HCT116 (cell line): ENCODE results near the gene PISD. TPM values are rescaled to one million over a fixed set of nuclear protein-coding genes. Genes with fewer than 3 reads are reported as not detected.

Source experiments
- ATAC-seq: fragments of 200-7000 bp; cut with Tn5 transposase; 2 replicates; pipeline ENCODE4 v1.9.1; 2020; ENCODE audit warnings: mild to moderate bottlenecking, moderate library complexity
- BruUV-seq: library from RNA; stranded (reverse); fragments of 400-500 nt; replicated peaks from 2 replicates; lab custom pipeline; 2021; lab: Mats Ljungman, UMichigan
- CTCF ChIA-PET: fragments of 300-600 bp; sonication (Branson Sonifier 250); formaldehyde crosslinking; loops from one replicate; lab custom pipeline; 2021; ENCODE audit warnings: antibody characterized with exemption; lab: Charles Lee
- POLR2A ChIA-PET: fragments of 300-600, 350-600 bp; sonication (Branson Sonifier 250); formaldehyde crosslinking; loops from one replicate; lab custom pipeline; 2021; ENCODE audit warnings: antibody characterized with exemption; lab: Charles Lee
- RAD21 ChIA-PET, 2 experiments: fragments of 300-600 bp; sonication (Branson Sonifier 250); formaldehyde crosslinking; loops; one replicate each; lab custom pipeline; 2023; ENCODE audit warnings: low total read pairs in 2 of 2; ENCODE audit not compliant: uncharacterized antibody in 2 of 2, unreplicated experiment in 2 of 2, low non-redundant PET in 1 of 2; lab: Charles Lee
- DNase-seq: peaks from one replicate; pipeline ENCODE4 v3.0.0-alpha.2; 2010; ENCODE audit warnings: low read depth, low spot score
- H2AFZ ChIP-seq: fragments of 200-600 bp; shearing (Covaris generic), sonication (generic); 2 replicates; pipeline ENCODE4 v1.6.1; 2017; ENCODE audit warnings: low read depth, mixed run types, mixed read lengths, antibody characterized with exemption, low read length; ENCODE audit not compliant: poor library complexity, severe bottlenecking
- H3K27ac ChIP-seq: 2 replicates; pipeline ENCODE4 v1.5.1; 2012; ENCODE audit warnings: low read depth, low read length
- H3K27me3 ChIP-seq: fragments of 200-600 bp; sonication (generic); 2 replicates; pipeline ENCODE4 v1.6.1; 2016; ENCODE audit warnings: mixed run types, low read length, mixed read lengths; ENCODE audit not compliant: insufficient read depth
- H3K36me3 ChIP-seq, 2 experiments: fragments of 200-500 bp in 1 of 2; fragments of 200-600 bp in 1 of 2; sonication (Bioruptor generic) in 1 of 2; sonication (generic) in 1 of 2; 2 replicates each; pipeline versions ENCODE4 v1.5.1 to v1.6.1; 2014 to 2016; ENCODE audit warnings: low read length in 2 of 2, inconsistent platforms in 1 of 2, mixed read lengths in 1 of 2, mixed run types in 1 of 2; ENCODE audit not compliant: insufficient read depth in 2 of 2, control insufficient read depth in 1 of 2
- H3K4me1 ChIP-seq, 2 experiments: fragments of 200-600 bp in 1 of 2; sonication (generic) in 1 of 2; 2 replicates each; pipeline versions ENCODE4 v1.5.1 to v1.6.1; 2012 to 2017; ENCODE audit warnings: low read length in 2 of 2, inconsistent platforms in 1 of 2, mild to moderate bottlenecking in 1 of 2, mixed read lengths in 1 of 2, mixed run types in 1 of 2, moderate library complexity in 1 of 2; ENCODE audit not compliant: insufficient read depth in 2 of 2, control insufficient read depth in 1 of 2
- H3K4me2 ChIP-seq: fragments of 200-600 bp; sonication (generic); 2 replicates; pipeline ENCODE4 v1.6.1; 2017; ENCODE audit warnings: mixed run types, low read length, mixed read lengths
- H3K4me3 ChIP-seq, 2 experiments: fragments of 200-600 bp in 1 of 2; sonication (generic) in 1 of 2; replicated peaks in 1 of 2; 2 replicates each; pipeline ENCODE4 v1.5.1; 2011 to 2016; ENCODE audit warnings: low read length in 2 of 2, control low read depth in 1 of 2, low read depth in 1 of 2, mild to moderate bottlenecking in 1 of 2, mixed read lengths in 1 of 2, mixed run types in 1 of 2
- H3K79me2 ChIP-seq: fragments of 200-600 bp; sonication (generic); 2 replicates; pipeline ENCODE4 v1.6.1; 2017; ENCODE audit warnings: mild to moderate bottlenecking, mixed run types, low read length, moderate library complexity, mixed read lengths; ENCODE audit not compliant: insufficient read depth
- H3K9ac ChIP-seq: fragments of 200-600 bp; sonication (generic); 2 replicates; pipeline ENCODE4 v1.6.1; 2016; ENCODE audit warnings: low read length, mixed read lengths
- H3K9me2 ChIP-seq: fragments of 200-600 bp; sonication (generic), shearing (Covaris generic); 2 replicates; pipeline ENCODE4 v1.6.1; 2017; ENCODE audit warnings: mixed run types, mild to moderate bottlenecking, moderate library complexity; ENCODE audit not compliant: insufficient read depth
- H3K9me3 ChIP-seq, 2 experiments: fragments of 200-500 bp in 1 of 2; fragments of 200-600 bp in 1 of 2; sonication (Bioruptor generic) in 1 of 2; sonication (generic) in 1 of 2; 2 replicates each; pipeline ENCODE4 v1.6.1; 2014 to 2017; ENCODE audit warnings: low read length in 2 of 2, mixed read lengths in 2 of 2, inconsistent platforms in 1 of 2, low read depth in 1 of 2, mild to moderate bottlenecking in 1 of 2, mixed run types in 1 of 2, moderate library complexity in 1 of 2; ENCODE audit not compliant: control insufficient read depth in 1 of 2, insufficient read depth in 1 of 2
- H4K20me1 ChIP-seq: fragments of 200-600 bp; sonication (generic), shearing (Covaris generic); 2 replicates; pipeline ENCODE4 v1.6.1; 2017; ENCODE audit warnings: mixed run types, mild to moderate bottlenecking, moderate library complexity; ENCODE audit not compliant: insufficient read depth
- CBX3 ChIP-seq: IDR thresholded peaks from 2 replicates; pipeline ENCODE4 v1.6.1; 2012; ENCODE audit warnings: low read depth
- CTCF ChIP-seq, 3 experiments: fragments of 200-600 bp in 1 of 3; sonication (generic) in 1 of 3; IDR thresholded peaks in 2 of 3; conservative IDR thresholded peaks in 1 of 3; 2 replicates each; pipeline ENCODE4 v1.5.1; 2012 to 2017; ENCODE audit warnings: low read depth in 2 of 3, low read length in 2 of 3, antibody characterized with exemption in 1 of 3, borderline replicate concordance in 1 of 3, control low read depth in 1 of 3, mild to moderate bottlenecking in 1 of 3, mixed read lengths in 1 of 3, mixed run types in 1 of 3, moderate library complexity in 1 of 3; ENCODE audit not compliant: insufficient read depth in 1 of 3
- EGR1 ChIP-seq: IDR thresholded peaks from 2 replicates; pipeline ENCODE4 v1.6.1; 2012; ENCODE audit warnings: low read depth
- ELF1 ChIP-seq: IDR thresholded peaks from 2 replicates; pipeline ENCODE4 v1.6.1; 2012; ENCODE audit warnings: low read depth, borderline replicate concordance
- EZH2 ChIP-seq: fragments of 200-600 bp; sonication (generic); IDR thresholded peaks from 2 replicates; pipeline ENCODE4 v1.6.1; 2017; ENCODE audit warnings: antibody characterized with exemption, mixed run types
- EZH2phosphoT487 ChIP-seq: fragments of 200-600 bp; IDR thresholded peaks from 2 replicates; pipeline ENCODE4 v1.6.1; 2018; ENCODE audit warnings: antibody characterized with exemption, borderline replicate concordance
- FOSL1 ChIP-seq: IDR thresholded peaks from 2 replicates; pipeline ENCODE4 v1.6.1; 2012; ENCODE audit warnings: low read depth
- JUND ChIP-seq: IDR thresholded peaks from 2 replicates; pipeline ENCODE4 v1.6.1; 2012
- POLR2A ChIP-seq: IDR thresholded peaks from 2 replicates; pipeline ENCODE4 v1.7.0; 2011; ENCODE audit warnings: borderline replicate concordance; ENCODE audit not compliant: insufficient read depth, insufficient read length; ENCODE audit errors: extremely low read depth
- POLR2AphosphoS5 ChIP-seq: IDR thresholded peaks from 2 replicates; pipeline ENCODE4 v1.6.1; 2011; ENCODE audit warnings: mild to moderate bottlenecking, low read depth, low read length, moderate library complexity
- RAD21 ChIP-seq: IDR thresholded peaks from 2 replicates; pipeline ENCODE4 v1.6.1; 2012; ENCODE audit warnings: low read depth, mild to moderate bottlenecking
- REST ChIP-seq: IDR thresholded peaks from 2 replicates; pipeline ENCODE4 v1.6.1; 2012; ENCODE audit warnings: low read depth
- SRF ChIP-seq: IDR thresholded peaks from 2 replicates; pipeline ENCODE4 v1.6.1; 2012; ENCODE audit warnings: low read depth
- TCF7L2 ChIP-seq: IDR thresholded peaks from 2 replicates; pipeline ENCODE4 v1.7.0; 2011; ENCODE audit warnings: borderline replicate concordance, inconsistent platforms; ENCODE audit not compliant: insufficient read depth, insufficient read length; ENCODE audit errors: extremely low read depth
- ZBTB33 ChIP-seq: IDR thresholded peaks from 2 replicates; pipeline ENCODE4 v1.6.1; 2011; ENCODE audit warnings: mild to moderate bottlenecking, low read length, moderate library complexity; ENCODE audit not compliant: insufficient replicate concordance; ENCODE audit errors: extremely low read depth
- ZNF274 ChIP-seq: fragments of 200-500 bp; sonication (Bioruptor generic); IDR thresholded peaks from 2 replicates; pipeline ENCODE4 v1.6.1; 2014; ENCODE audit warnings: mild to moderate bottlenecking, low read depth, low read length, inconsistent platforms
- intact Hi-C: fragments of 100-400 bp; cut with micrococcal nuclease; formaldehyde crosslinking; loops from 2 replicates; pipeline ENCODE4 v1.10.0; 2022
- total RNA-seq: library from RNA; stranded (reverse); gene quantifications from one replicate; pipeline ENCODE4 v1.2.1, GENCODE V29; 2021; ENCODE audit not compliant: unreplicated experiment

The PISD gene
- total RNA-seq, 1 experiment from 2014 or later = 47.1 TPM

GRCh38 chr22:31651664-31652063, 10.4 kb downstream of the PISD start:
- Histone ChIP-seq H3K4me1 (peaks cover 20 to 69% of the 10 kb centered on the region in 2 experiments), H3K4me3 (no peak overlapping the region), H4K20me1 (peaks cover 4% of the 10 kb centered on the region; the same call in 1 of the 2 replicates)
- ATAC-seq = no peak
- BruUV-seq = no TSS peak
- CTCF ChIA-PET = no interaction called here
- TF ChIP-seq TCF7L2 (no peak), CTCF (IDR thresholded peaks at IDR 0.05 in 2 of 3, conservative IDR thresholded peaks at IDR 0.05 in 1 of 3; ENCODE audit: borderline replicate concordance in 1 of 3, insufficient read depth in 1 of 3, low read depth in 2 of 3, low read length in 2 of 3) (no peak), FOSL1 (no peak), EZH2 (no peak), SRF (no peak), ZBTB33 (no peak), EZH2phosphoT487 (no peak), POLR2A (no peak), CBX3 (no peak), RAD21 (no peak), REST (no peak), JUND (no peak), ZNF274 (no peak), POLR2AphosphoS5 (no peak), EGR1 (no peak), ELF1 (no peak)
- TF ChIP-seq, all 23 proteins: peak for 0
- ChIA-PET POLR2A (interaction anchor here (1.4 kb wide), 1 partner anchor 10 kb away, joined by 3 read pairs; the partner anchor contains the start of gene PISD), RAD21 (no interaction called here)
- no peak overlapping the region for H3K27ac ChIP-seq
- H3K4me2 ChIP-seq = no peak overlapping the region
- no peak for DNase-seq
- H3K36me3 ChIP-seq = peaks cover 4 to 6% of the 10 kb centered on the region in 2 experiments; a peak in 2 of 4 replicates
- no peaks in the 10 kb centered on the region for H3K9me2 ChIP-seq
- H2AFZ ChIP-seq = no peak overlapping the region
- no peaks in the 10 kb centered on the region for H3K27me3 ChIP-seq
- intact Hi-C loops = no loop called here
- H3K9ac ChIP-seq = no peak overlapping the region
- no peaks in the 10 kb centered on the region for H3K9me3 ChIP-seq
- peaks cover 82% of the 10 kb centered on the region for H3K79me2 ChIP-seq
